GM18870 (cell line): ENCODE results near the gene PCDHGA4.
"Not testable (repeated sequence)": the region's sequence is repeated elsewhere in the genome, so short reads cannot be mapped to it uniquely, and the experiment has no call there.

ENCODE experiments used
- ATAC-seq: cut with Tn5 transposase; IDR thresholded peaks from one replicate; pipeline ENCODE4 v1.9.1; 2021; ENCODE audit warnings: moderate library complexity; ENCODE audit not compliant: unreplicated experiment

The PCDHGA4 gene

DNA sequence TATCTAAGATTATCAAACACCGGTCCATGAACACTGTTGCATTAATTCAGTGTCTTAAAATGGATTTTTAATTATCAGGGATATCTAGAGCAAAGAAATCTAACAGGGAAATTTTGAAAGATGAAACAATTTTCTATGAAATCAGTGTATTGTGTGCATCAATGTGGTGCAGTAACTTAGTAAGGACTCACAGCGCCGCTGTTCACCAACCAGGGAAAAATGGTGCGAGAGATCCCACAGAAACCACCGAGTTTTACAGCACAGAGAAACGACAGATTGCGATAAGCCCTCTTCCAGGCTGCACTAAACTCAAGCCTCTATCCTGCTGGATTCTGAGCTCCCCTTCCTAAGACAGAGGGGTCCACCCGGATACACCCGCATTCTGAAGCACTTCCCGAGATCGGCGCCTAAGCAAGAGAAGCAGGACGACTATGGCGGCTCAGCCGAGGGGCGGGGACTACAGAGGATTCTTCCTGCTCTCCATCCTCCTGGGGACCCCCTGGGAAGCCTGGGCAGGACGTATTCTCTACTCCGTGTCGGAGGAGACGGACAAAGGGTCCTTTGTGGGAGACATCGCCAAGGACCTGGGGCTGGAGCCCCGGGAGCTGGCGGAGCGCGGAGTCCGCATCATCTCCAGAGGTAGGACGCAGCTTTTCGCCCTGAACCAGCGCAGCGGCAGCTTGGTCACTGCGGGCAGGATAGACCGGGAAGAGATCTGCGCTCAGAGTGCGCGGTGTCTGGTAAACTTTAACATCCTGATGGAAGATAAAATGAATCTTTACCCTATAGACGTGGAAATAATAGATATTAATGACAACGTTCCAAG, 27.9 kb downstream of the PCDHGA4 start, which contains the start of gene PCDHGA7:
Gene PCDHGA7, plus strand, starts transcription at position 274 of the 826 bp plus-strand sequence. Its CDS starts 158 bp downstream, at position 432.
- no peak for ATAC-seq

GRCh38 chr5:141383345-141383744, 28.5 kb downstream of the PCDHGA4 start:
- ATAC-seq, result no peak

GRCh38 chr5:141384471-141385267, 29.8 kb downstream of the PCDHGA4 start:
- no peak for ATAC-seq

- peak; percentile 63 for ATAC-seq
Measured at GRCh38 chr5:141387557-141388311, 32.9 kb downstream of the PCDHGA4 start, which contains the start of gene PCDHGB4. Gene PCDHGB4 (plus strand): TSS chr5:141387698. CDS start chr5:141387885, 187 bp downstream.

GRCh38 chr5:141388661-141389060, 33.8 kb downstream of the PCDHGA4 start:
- ATAC-seq, result no peak

GRCh38 chr5:141389153-141390042, 34.6 kb downstream of the PCDHGA4 start:
- ATAC-seq, result no peak

GRCh38 chr5:141392429-141393198, 37.8 kb downstream of the PCDHGA4 start, which contains the start of gene PCDHGA8:
Gene PCDHGA8 (plus strand): TSS chr5:141392633. CDS start chr5:141392814, 181 bp downstream.
- ATAC-seq, result no peak

GRCh38 chr5:141393267-141393666, 38.4 kb downstream of the PCDHGA4 start:
- no peak for ATAC-seq

GRCh38 chr5:141394401-141395187, 39.8 kb downstream of the PCDHGA4 start:
- ATAC-seq, result not testable (repeated sequence)

- not testable (repeated sequence) for ATAC-seq
Measured at GRCh38 chr5:141397756-141398551, 43.1 kb downstream of the PCDHGA4 start, which contains the start of gene PCDHGB5. Gene PCDHGB5 (plus strand): TSS chr5:141397947. CDS start chr5:141398128, 181 bp downstream.

DNA sequence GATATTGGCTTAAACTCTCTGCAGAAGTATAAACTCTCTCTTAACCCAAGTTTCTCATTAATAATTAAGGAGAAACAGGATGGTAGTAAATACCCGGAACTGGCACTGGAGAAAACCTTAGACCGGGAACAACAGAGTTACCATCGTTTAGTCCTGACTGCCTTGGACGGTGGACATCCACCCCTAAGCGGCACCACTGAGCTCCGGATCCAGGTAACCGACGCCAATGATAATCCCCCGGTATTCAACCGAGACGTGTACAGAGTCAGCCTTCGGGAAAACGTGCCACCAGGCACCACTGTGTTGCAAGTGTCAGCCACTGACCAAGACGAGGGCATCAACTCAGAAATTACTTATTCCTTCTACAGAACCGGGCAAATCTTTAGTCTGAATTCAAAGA, 43.8 kb downstream of the PCDHGA4 start:
- no peak for ATAC-seq

- ATAC-seq, result no peak
Measured at GRCh38 chr5:141399555-141400258, 44.9 kb downstream of the PCDHGA4 start.

GRCh38 chr5:141402553-141403243, 47.9 kb downstream of the PCDHGA4 start, which contains the start of gene PCDHGA9:
Gene PCDHGA9 (plus strand): TSS chr5:141402778. CDS start chr5:141402953, 175 bp downstream.
- ATAC-seq, result no peak

DNA sequence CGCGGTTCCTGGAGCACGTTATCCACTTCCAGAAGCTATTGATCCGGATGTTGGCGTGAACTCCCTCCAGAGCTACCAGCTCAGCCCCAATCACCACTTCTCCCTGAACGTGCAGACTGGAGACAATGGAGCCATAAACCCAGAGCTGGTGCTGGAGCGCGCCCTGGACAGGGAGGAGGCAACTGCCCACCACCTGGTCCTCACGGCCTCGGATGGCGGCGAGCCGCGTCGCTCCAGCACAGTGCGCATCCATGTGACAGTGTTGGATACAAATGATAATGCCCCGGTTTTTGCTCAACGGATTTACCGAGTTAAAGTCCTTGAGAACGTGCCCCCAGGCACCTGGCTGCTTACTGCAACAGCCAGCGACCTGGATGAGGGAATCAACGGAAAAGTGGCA, 48.6 kb downstream of the PCDHGA4 start:
- no peak for ATAC-seq
